ENCODE results near the gene HERC4.

GRCh38 chr10:68105820-68106219, 30.7 kb upstream of the HERC4 start:
- TF ChIP-seq EZH2 (IDR thresholded peaks at IDR 0.05; ENCODE audit: insufficient read depth, low read length), result no peak
- TF ChIP-seq, protein P1, sequence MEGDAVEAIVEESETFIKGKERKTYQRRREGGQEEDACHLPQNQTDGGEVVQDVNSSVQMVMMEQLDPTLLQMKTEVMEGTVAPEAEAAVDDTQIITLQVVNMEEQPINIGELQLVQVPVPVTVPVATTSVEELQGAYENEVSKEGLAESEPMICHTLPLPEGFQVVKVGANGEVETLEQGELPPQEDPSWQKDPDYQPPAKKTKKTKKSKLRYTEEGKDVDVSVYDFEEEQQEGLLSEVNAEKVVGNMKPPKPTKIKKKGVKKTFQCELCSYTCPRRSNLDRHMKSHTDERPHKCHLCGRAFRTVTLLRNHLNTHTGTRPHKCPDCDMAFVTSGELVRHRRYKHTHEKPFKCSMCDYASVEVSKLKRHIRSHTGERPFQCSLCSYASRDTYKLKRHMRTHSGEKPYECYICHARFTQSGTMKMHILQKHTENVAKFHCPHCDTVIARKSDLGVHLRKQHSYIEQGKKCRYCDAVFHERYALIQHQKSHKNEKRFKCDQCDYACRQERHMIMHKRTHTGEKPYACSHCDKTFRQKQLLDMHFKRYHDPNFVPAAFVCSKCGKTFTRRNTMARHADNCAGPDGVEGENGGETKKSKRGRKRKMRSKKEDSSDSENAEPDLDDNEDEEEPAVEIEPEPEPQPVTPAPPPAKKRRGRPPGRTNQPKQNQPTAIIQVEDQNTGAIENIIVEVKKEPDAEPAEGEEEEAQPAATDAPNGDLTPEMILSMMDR (IDR thresholded peaks at IDR 0.05; ENCODE audit: insufficient read depth, low read depth, low read length), result no peak

Measured in astrocyte (in vitro differentiated cells and primary cell).